Karpas-422 (cell line): ENCODE results near the gene MRPS23. TPM values are rescaled to one million over a fixed set of nuclear protein-coding genes. Genes with fewer than 3 reads are reported as not detected.
"Not testable (repeated sequence)": the region's sequence is repeated elsewhere in the genome, so short reads cannot be mapped to it uniquely, and the experiment has no call there.

Source experiments
- DNase-seq: peaks from one replicate; pipeline ENCODE4 v3.0.0-alpha.2; 2015
- H2AFZ ChIP-seq: fragments of 200-600 bp; sonication (generic); 2 replicates; pipeline ENCODE4 v1.6.1; 2014; ENCODE audit warnings: antibody characterized with exemption, low read length, mixed read lengths
- H3K27ac ChIP-seq: fragments of 200-600 bp; sonication (generic); 2 replicates; pipeline ENCODE4 v1.5.1; 2014; ENCODE audit warnings: mild to moderate bottlenecking, low read length, moderate library complexity
- H3K27me3 ChIP-seq: fragments of 200-600 bp; sonication (generic); 2 replicates; pipeline ENCODE4 v1.6.1; 2014; ENCODE audit warnings: low read length, mixed read lengths
- H3K36me3 ChIP-seq: fragments of 200-600 bp; sonication (generic); 2 replicates; pipeline ENCODE4 v1.6.1; 2014; ENCODE audit warnings: low read length, mixed read lengths; ENCODE audit not compliant: insufficient read depth
- H3K4me1 ChIP-seq: fragments of 200-600 bp; sonication (generic); 2 replicates; pipeline ENCODE4 v1.6.1; 2014; ENCODE audit warnings: mild to moderate bottlenecking, low read length, mixed read lengths
- H3K4me2 ChIP-seq: fragments of 200-600 bp; sonication (generic); 2 replicates; pipeline ENCODE4 v1.6.1; 2014; ENCODE audit warnings: low read length, low read depth, mild to moderate bottlenecking; ENCODE audit not compliant: poor library complexity, severe bottlenecking
- H3K4me3 ChIP-seq: fragments of 200-600 bp; sonication (generic); 2 replicates; pipeline ENCODE4 v1.5.1; 2014; ENCODE audit warnings: mild to moderate bottlenecking, antibody characterized with exemption, low read length, mixed read lengths
- H3K79me2 ChIP-seq: fragments of 200-600 bp; sonication (generic); 2 replicates; pipeline ENCODE4 v1.6.1; 2014; ENCODE audit warnings: mild to moderate bottlenecking, low read length, mixed read lengths
- H3K9ac ChIP-seq: fragments of 200-600 bp; sonication (generic); 2 replicates; pipeline ENCODE4 v1.6.0; 2014; ENCODE audit warnings: low read length
- H3K9me2 ChIP-seq: fragments of 200-600 bp; sonication (generic), shearing (Covaris generic); replicated peaks from 2 replicates; pipeline ENCODE4 v1.6.0; 2014; ENCODE audit warnings: mild to moderate bottlenecking, low read length, moderate library complexity; ENCODE audit not compliant: insufficient read depth
- H3K9me3 ChIP-seq: fragments of 300-700, 200-600 bp; sonication (generic); 2 replicates; pipeline ENCODE4 v1.6.1; 2014; ENCODE audit warnings: low read length, mixed read lengths
- H4K20me1 ChIP-seq: fragments of 200-600 bp; sonication (generic); 2 replicates; pipeline ENCODE4 v1.6.1; 2014; ENCODE audit warnings: mild to moderate bottlenecking, antibody characterized with exemption, low read length, low read depth; ENCODE audit not compliant: insufficient read depth
- total RNA-seq: library from RNA; depleted of rRNA; stranded (reverse); fragments of >200 nt; shearing (Covaris generic); gene quantifications from 2 replicates; pipeline ENCODE4 v1.2.3, GENCODE V29; 2014; ENCODE audit warnings: low replicate concordance

The MRPS23 gene
- total RNA-seq, 1 experiment from 2014 or later: 61.3 TPM

DNA sequence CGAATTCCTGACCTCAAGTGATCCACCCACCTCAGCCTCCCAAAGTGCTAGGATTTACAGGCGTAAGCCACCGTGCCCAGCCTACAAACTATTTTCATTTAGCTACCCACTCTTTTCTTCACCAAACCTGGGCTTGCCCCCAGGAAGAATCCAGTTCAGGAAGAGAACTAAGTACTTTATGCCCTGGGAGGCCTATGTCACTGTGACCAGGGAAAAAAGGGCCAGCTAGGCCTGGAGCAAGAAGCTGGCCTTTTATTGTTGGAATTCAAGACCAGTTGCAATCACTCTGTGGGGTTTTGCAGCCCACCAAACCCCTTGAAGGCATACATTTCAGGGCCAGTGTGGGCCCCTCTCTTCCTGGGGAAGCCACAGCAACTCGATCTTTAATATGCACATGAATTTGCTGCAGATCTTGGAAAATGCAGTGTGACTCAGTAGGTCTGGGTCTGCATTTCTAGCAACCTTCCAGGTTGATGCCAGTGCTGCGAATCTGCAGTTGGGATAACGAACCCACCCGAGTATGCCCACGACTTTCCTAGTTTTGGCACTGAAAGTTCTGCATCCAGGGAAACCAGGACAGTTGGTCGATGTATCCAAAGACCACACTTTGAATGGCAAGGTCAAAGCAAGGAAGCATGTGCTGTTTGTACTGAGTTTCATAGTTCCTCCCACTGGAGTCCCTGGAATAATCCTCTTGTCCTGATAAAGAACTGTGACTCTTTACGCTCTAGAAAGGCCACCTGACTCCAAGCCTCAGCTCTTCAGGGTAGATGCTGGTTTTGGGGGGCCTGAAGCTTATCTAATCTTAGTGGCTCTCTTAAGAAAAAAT is 7.2 kb upstream of the MRPS23 start:
- H3K9me3 ChIP-seq: no peaks in the 10 kb centered on the region
- no peak overlapping the region for H3K27ac ChIP-seq
- H3K9me2 ChIP-seq: no peaks in the 10 kb centered on the region
- no peaks in the 10 kb centered on the region for H3K79me2 ChIP-seq
- no peak overlapping the region for H3K4me2 ChIP-seq
- no peaks in the 10 kb centered on the region for H4K20me1 ChIP-seq
- H3K9ac ChIP-seq: no peak overlapping the region
- no peaks in the 10 kb centered on the region for H3K36me3 ChIP-seq
- no peak for DNase-seq
- 0 out of 2 replicates have a peak, but pooled peaks cover 2% of the 10 kb centered on the region for H3K4me1 ChIP-seq
- H3K4me3 ChIP-seq: no peak overlapping the region
- no peak overlapping the region for H2AFZ ChIP-seq
- no peaks in the 10 kb centered on the region for H3K27me3 ChIP-seq

DNA sequence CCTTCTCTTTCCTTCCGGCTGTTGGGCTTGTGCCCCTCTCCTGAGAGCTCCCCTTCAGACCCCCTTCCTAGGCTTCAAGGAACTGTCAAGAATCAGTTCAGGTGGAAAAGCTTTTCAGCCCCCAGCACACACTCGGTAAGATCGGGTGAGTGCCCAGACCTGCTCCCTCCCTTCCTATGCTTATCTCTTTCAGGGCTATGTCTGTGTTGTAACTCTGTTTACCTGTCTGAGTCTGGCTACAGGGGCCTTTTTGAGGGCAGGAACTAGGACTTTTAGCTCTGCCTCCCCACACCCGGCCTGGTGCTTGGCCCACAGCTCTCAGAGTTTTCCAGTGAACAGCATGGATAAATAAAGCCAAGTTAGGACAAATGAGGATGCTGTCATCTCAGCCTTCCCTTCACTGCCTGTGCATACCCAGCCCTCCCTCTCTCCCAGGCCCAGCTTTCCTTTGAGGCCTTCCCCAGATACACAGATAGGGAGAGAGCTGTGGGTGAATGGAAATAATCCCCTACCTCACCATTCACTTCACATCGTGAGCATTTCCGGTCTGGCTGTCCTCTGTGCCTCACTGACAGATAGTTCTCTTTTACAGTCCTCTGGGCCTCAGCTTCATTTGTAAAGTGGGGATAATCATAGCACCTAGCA is 5.7 kb upstream of the MRPS23 start:
- Histone ChIP-seq H3K79me2 (0 out of 2 replicates have a peak, but pooled peaks cover under 1% of the 10 kb centered on the region), H3K27me3 (no peaks in the 10 kb centered on the region), H2AFZ (peak overlapping the region; percentile 27; the same call in 1 of the 2 replicates), H3K36me3 (no peaks in the 10 kb centered on the region), H3K9me2 (no peaks in the 10 kb centered on the region), H4K20me1 (no peaks in the 10 kb centered on the region), H3K4me2 (no peak overlapping the region), H3K9me3 (no peaks in the 10 kb centered on the region), H3K4me3 (no peak overlapping the region), H3K4me1 (peaks cover 10% of the 10 kb centered on the region), H3K27ac (no peak overlapping the region), H3K9ac (no peak overlapping the region)
- peak; percentile 38 for DNase-seq

DNA sequence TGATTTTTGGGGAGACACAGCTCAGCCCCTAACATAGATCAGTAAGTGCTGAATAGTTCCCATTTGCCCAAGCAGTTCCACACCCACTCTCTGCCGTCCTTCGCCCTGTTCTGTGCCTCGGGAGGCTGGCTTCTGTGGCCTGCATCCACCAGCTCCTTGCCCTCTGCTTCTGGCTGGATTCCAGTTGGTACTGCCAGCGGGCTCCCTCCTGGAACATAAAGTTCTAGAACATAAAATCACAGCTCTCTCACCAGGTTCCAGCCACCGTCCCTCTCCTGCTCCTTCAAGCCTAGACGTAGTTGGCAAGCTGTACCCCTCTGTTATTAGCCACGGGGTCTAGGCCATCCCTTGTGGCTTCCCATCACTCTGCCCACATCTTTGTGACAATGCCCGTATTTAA is 3.9 kb upstream of the MRPS23 start:
- Histone ChIP-seq H3K79me2 (peaks cover 17% of the 10 kb centered on the region), H3K9me2 (no peaks in the 10 kb centered on the region), H4K20me1 (no peaks in the 10 kb centered on the region), H3K9ac (no peak overlapping the region), H2AFZ (no peak overlapping the region), H3K27ac (no peak overlapping the region), H3K4me3 (no peak overlapping the region), H3K4me2 (no peak overlapping the region), H3K36me3 (no peaks in the 10 kb centered on the region), H3K27me3 (no peaks in the 10 kb centered on the region), H3K9me3 (no peaks in the 10 kb centered on the region), H3K4me1 (peaks cover 20% of the 10 kb centered on the region)
- DNase-seq: no peak

DNA sequence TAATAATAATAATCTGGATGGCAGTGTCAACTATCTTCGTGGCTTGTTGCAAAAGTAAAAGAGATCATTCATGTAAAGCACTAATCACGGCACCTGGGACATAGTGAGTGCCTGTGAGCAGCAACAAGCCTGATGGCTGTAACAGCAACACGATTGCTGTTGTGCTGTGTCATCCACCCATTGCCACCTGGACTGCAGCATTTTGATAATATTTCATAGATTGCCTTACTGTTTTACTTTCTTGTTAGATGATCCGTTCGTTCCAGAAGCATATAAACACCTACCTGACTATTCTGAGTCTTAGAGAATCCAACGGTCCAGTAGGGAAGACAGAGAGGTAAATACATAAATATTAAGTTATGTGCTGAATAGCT is 3.1 kb upstream of the MRPS23 start:
- Histone ChIP-seq H3K36me3 (no peaks in the 10 kb centered on the region; the same call in 1 of the 2 replicates), H3K4me3 (no peak overlapping the region), H3K9me3 (no peaks in the 10 kb centered on the region), H2AFZ (no peak overlapping the region), H3K79me2 (peaks cover 24% of the 10 kb centered on the region), H3K4me1 (peaks cover 27% of the 10 kb centered on the region), H3K27me3 (no peaks in the 10 kb centered on the region), H3K4me2 (no peak overlapping the region), H3K9ac (no peak overlapping the region), H4K20me1 (no peaks in the 10 kb centered on the region), H3K27ac (no peak overlapping the region), H3K9me2 (no peaks in the 10 kb centered on the region)
- DNase-seq: no peak

DNA sequence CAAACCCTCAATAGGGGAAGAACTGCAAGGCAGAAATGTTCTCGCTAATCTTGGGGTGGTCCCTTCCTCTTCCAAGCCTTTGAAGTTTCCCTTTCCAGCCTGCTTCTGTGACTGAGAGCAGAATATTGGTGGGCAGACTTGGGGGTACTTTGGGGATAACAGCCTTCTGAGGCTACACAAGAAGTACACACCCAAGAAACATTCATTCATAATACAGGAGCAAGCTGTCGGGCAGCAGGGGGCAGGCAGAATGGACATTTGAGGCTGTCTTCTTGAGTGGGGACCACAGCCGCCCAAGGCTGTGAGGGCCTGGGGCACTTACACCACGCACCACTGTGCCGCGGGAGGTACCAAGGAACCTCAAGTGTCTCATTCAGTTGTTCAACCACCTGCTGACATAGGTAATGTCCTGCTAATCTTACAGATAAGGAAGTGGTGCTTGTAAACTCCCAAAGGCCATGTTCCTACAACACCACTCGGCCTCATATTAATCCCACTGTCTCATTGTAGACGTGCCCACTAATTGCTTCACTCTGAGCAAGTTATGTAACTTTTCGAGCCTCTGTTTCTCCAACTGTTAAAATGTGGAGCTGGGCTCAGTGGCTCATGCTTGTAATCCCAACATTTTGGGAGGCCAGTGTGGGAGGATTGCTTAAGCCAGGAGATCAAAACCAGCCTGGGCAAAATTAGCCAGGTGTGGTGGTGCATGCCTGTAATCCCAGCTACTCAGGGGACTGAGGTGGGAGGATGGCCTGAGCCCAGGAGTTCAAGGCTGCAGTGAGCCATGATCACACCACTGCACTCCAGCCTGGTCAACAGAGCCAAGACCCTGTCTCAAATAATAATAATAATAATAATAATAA is 2.5 kb upstream of the MRPS23 start:
- DNase-seq: no peak
- Histone ChIP-seq H3K9ac (no peak overlapping the region), H3K4me3 (no peak overlapping the region), H3K4me1 (peaks cover 30% of the 10 kb centered on the region), H3K79me2 (peaks cover 28% of the 10 kb centered on the region), H3K9me2 (no peaks in the 10 kb centered on the region), H4K20me1 (no peaks in the 10 kb centered on the region), H3K9me3 (no peaks in the 10 kb centered on the region), H3K27ac (no peak overlapping the region), H2AFZ (no peak overlapping the region), H3K4me2 (no peak overlapping the region), H3K27me3 (no peaks in the 10 kb centered on the region), H3K36me3 (no peaks in the 10 kb centered on the region; the same call in 1 of the 2 replicates)

DNA sequence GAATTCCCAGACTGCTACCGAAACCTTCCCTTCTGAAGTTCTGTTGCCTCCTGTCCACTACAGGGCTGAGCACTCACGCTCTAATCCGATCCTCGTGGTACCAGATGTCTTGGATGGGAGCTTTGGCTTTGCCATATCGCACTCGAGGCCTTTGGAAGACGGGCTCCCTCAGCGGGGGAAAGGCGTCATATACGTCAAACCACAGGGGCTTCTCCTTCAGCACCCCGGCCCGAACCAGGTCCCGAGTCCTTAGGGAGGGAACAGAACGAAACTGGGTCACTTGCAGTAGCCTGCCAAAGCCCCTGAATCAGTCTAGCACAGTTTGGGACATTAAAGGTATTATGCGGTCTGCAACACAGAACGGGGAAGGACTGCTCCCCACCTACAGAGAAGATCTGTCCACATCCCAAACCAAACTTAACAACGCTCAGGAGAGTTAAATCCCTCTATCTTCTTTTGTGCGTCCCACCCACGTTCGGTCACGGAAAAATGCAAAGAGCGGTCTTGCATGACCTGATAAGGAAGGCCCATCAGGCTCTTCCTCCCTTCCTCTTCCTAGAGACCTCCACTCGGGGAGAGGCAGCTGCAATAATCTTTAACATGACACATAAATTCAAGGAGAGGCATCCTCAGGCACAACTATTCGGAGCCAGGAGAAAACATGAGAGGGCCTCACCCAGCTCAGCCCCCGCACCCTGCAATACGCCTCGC is 526 bp downstream of the MRPS23 start:
- H3K27me3 ChIP-seq: no peaks in the 10 kb centered on the region
- H3K36me3 ChIP-seq: peaks cover 8% of the 10 kb centered on the region; the same call in 1 of the 2 replicates
- H3K79me2 ChIP-seq: peaks cover 34% of the 10 kb centered on the region
- H3K27ac ChIP-seq: peak overlapping the region; percentile 21; the same call in 1 of the 2 replicates
- H3K4me1 ChIP-seq: peaks cover 28% of the 10 kb centered on the region
- H3K9me2 ChIP-seq: no peaks in the 10 kb centered on the region
- peak overlapping the region; percentile 89 for H3K4me3 ChIP-seq
- no peaks in the 10 kb centered on the region for H4K20me1 ChIP-seq
- H3K9ac ChIP-seq: peak overlapping the region; percentile 86
- H2AFZ ChIP-seq: no peak overlapping the region
- H3K4me2 ChIP-seq: peak overlapping the region; percentile 86
- DNase-seq: no peak
- H3K9me3 ChIP-seq: no peaks in the 10 kb centered on the region

DNA sequence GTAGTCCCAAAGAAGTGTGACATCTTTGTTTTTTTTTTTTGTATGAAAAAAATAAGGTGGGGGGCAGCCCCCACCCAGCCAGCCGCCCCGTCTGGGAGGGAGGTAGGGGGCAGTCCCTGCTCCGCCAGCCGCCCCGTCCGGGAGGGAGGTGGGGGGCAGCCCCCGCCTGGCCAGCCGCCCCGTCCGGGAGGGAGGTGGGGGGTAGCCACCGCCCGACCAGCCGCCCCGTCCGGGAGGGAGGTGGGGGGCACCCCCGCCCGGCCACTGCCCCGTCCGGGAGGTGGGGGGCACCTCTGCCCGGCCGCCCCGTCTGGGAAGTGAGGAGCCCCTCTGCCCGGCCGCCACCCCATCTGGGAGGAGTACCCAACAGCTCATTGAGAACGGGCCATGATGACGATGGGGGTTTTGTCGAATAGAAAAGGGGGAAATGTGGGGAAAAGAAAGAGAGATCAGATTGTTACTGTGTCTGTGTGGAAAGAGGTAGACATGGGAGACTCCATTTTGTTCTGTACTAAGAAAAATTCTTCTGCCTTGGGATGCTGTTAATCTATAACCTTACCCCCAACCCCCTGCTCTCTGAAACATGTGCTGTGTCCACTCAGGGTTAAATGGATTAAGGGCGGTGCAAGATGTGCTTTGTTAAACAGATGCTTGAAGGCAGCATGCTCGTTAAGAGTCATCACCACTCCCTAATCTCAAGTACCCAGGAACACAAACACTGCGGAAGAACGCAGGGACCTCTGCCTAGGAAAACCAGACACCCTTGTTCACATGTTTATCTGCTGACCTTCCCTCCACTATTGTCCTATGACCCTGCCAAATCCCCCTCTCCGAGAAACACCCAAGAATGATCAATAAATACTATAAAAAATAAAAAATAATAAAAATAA is 3.5 kb downstream of the MRPS23 start:
- H3K27ac ChIP-seq: not testable (repeated sequence)
- H3K79me2 ChIP-seq: peaks cover 38% of the 10 kb centered on the region

More for the DNA sequence above, 3.5 kb downstream of the MRPS23 start:
- H3K9me3 ChIP-seq, H3K27me3 ChIP-seq, H4K20me1 ChIP-seq, DNase-seq, H3K4me3 ChIP-seq, H3K9me2 ChIP-seq, H3K9ac ChIP-seq, H2AFZ ChIP-seq, H3K4me2 ChIP-seq: not testable (repeated sequence)
- Histone ChIP-seq H3K4me1 (peaks cover 27% of the 10 kb centered on the region), H3K36me3 (peaks cover 13% of the 10 kb centered on the region; the same call in 1 of the 2 replicates)
